Thyroid gland (tissue), 4 donors: ENCODE data around the gene CIPC.

ENCODE experiments used
- CTCF ChIP-seq, 6 experiments: fragments of 200-600 bp in 3 of 6; fragments of 450-650 bp in 3 of 6; sonication (generic) in 3 of 6; IDR thresholded peaks; one replicate each; pipeline ENCODE4 v1.5.1; 2016 to 2019; ENCODE audit warnings: antibody characterized with exemption in 6 of 6, mild to moderate bottlenecking in 2 of 6, inconsistent platforms in 1 of 6, moderate library complexity in 1 of 6
- POLR2A ChIP-seq, 2 donors: fragments of 450-650 bp; IDR thresholded peaks; one replicate each; pipeline ENCODE4 v1.6.1; 2017; ENCODE audit warnings: antibody characterized with exemption in 2 of 2, mild to moderate bottlenecking in 2 of 2, moderate library complexity in 1 of 2

DNA sequence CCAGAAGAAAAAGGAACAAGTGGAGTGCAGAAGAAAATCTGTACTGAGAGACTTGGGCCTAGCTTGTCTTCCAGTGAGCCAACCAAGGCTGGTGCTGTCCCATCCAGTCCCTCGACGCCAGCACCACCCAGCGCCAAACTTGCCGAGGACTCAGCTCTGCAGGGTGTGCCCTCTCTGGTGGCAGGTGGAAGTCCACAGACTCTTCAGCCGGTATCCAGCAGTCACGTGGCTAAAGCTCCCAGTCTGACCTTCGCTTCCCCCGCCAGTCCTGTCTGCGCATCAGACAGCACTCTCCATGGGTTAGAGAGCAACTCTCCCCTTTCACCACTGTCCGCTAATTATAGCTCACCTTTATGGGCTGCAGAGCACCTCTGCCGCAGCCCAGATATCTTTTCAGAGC lies 15.6 kb downstream of the CIPC start:
- TF ChIP-seq CTCF (IDR thresholded peaks at IDR 0.05) (no peak), POLR2A (IDR thresholded peaks at IDR 0.05) (no peak)
